ENCODE data around the gene NOS1AP. TPM values are rescaled to one million over a fixed set of nuclear protein-coding genes. Genes with fewer than 3 reads are reported as not detected.

NOS1AP gene
- polyA plus RNA-seq, 1 experiment = 0.04 TPM

GRCh38 chr1:162165528-162165927 is 96.0 kb downstream of the NOS1AP start:
- no peaks in the 10 kb centered on the region for H3K9me3 ChIP-seq (ENCODE audit: control insufficient read depth, insufficient read depth, low read length)
- POLR2A ChIA-PET = no interaction called here
- H3K27ac ChIP-seq (ENCODE audit: low read depth, low read length) = no peak overlapping the region
- no peak for DNase-seq (ENCODE audit: low read depth, low spot score)
- no peak for TF ChIP-seq CTCF (IDR thresholded peaks at IDR 0.05; ENCODE audit: low read depth, low read length)
- peaks cover 14% of the 10 kb centered on the region for H3K27me3 ChIP-seq (ENCODE audit: control insufficient read depth, insufficient read depth, low read length)
- no peak overlapping the region for H3K4me3 ChIP-seq (ENCODE audit: low read depth, low read length)
- CTCF ChIA-PET = no interaction called here

- POLR2A ChIA-PET = no interaction called here
- DNase-seq (ENCODE audit: low read depth, low spot score) = no peak
- CTCF ChIA-PET = no interaction called here
- Histone ChIP-seq H3K27me3 (ENCODE audit: control insufficient read depth, insufficient read depth, low read length) (peaks cover 19% of the 10 kb centered on the region), H3K4me3 (ENCODE audit: low read depth, low read length) (no peak overlapping the region), H3K9me3 (ENCODE audit: control insufficient read depth, insufficient read depth, low read length) (no peaks in the 10 kb centered on the region), H3K27ac (ENCODE audit: low read depth, low read length) (no peak overlapping the region)
- TF ChIP-seq CTCF (IDR thresholded peaks at IDR 0.05; ENCODE audit: low read depth, low read length) = no peak
Observed at GRCh38 chr1:162166917-162167615, 97.6 kb downstream of the NOS1AP start.

GRCh38 chr1:162168261-162168660 is 98.8 kb downstream of the NOS1AP start:
- no peak for TF ChIP-seq CTCF (IDR thresholded peaks at IDR 0.05; ENCODE audit: low read depth, low read length)
- Histone ChIP-seq H3K27me3 (ENCODE audit: control insufficient read depth, insufficient read depth, low read length) (peaks cover 19% of the 10 kb centered on the region), H3K27ac (ENCODE audit: low read depth, low read length) (no peak overlapping the region), H3K4me3 (ENCODE audit: low read depth, low read length) (no peak overlapping the region), H3K9me3 (ENCODE audit: control insufficient read depth, insufficient read depth, low read length) (no peaks in the 10 kb centered on the region)
- POLR2A ChIA-PET = no interaction called here
- DNase-seq (ENCODE audit: low read depth, low spot score) = no peak
- CTCF ChIA-PET = interaction anchor here (0.6 kb wide), 1 partner anchor 131 kb away, joined by 7 read pairs; no protein-coding TSS in a partner anchor

- ChIA-PET POLR2A (no interaction called here), CTCF (interaction anchor here (0.6 kb wide), 1 partner anchor 132 kb away, joined by 7 read pairs; no protein-coding TSS in a partner anchor)
- Histone ChIP-seq H3K27ac (ENCODE audit: low read depth, low read length) (no peak overlapping the region), H3K27me3 (ENCODE audit: control insufficient read depth, insufficient read depth, low read length) (peaks cover 19% of the 10 kb centered on the region), H3K9me3 (ENCODE audit: control insufficient read depth, insufficient read depth, low read length) (no peaks in the 10 kb centered on the region), H3K4me3 (ENCODE audit: low read depth, low read length) (no peak overlapping the region)
- DNase-seq (ENCODE audit: low read depth, low spot score) = no peak
- no peak for TF ChIP-seq CTCF (IDR thresholded peaks at IDR 0.05; ENCODE audit: low read depth, low read length)
Observed at GRCh38 chr1:162169031-162169790, 99.7 kb downstream of the NOS1AP start.

- Histone ChIP-seq H3K27ac (ENCODE audit: low read depth, low read length) (no peak overlapping the region), H3K4me3 (ENCODE audit: low read depth, low read length) (no peak overlapping the region), H3K9me3 (ENCODE audit: control insufficient read depth, insufficient read depth, low read length) (no peaks in the 10 kb centered on the region), H3K27me3 (ENCODE audit: control insufficient read depth, insufficient read depth, low read length) (peaks cover 14% of the 10 kb centered on the region)
- TF ChIP-seq CTCF (IDR thresholded peaks at IDR 0.05; ENCODE audit: low read depth, low read length) = no peak
- ChIA-PET POLR2A (no interaction called here), CTCF (no interaction called here)
- DNase-seq (ENCODE audit: low read depth, low spot score) = no peak
Observed at GRCh38 chr1:162171111-162171510, 101.6 kb downstream of the NOS1AP start.
